Transverse colon (tissue), 4 donors: Measurements from ENCODE around the gene CCL18.

Source experiments
- CTCF ChIP-seq, 5 experiments: fragments of 200-600 bp in 3 of 5; fragments of 450-650 bp in 2 of 5; sonication (generic) in 3 of 5; IDR thresholded peaks; 1 replicate in 2 of 5; 2 replicates in 3 of 5; pipeline ENCODE4 v1.5.1; 2016 to 2017; ENCODE audit warnings: antibody characterized with exemption in 5 of 5, inconsistent platforms in 3 of 5, mild to moderate bottlenecking in 2 of 5, moderate library complexity in 1 of 5
- POLR2A ChIP-seq: fragments of 450-650 bp; IDR thresholded peaks from one replicate; pipeline ENCODE4 v1.6.1; 2016; ENCODE audit warnings: antibody characterized with exemption, mild to moderate bottlenecking, moderate library complexity
- POLR2AphosphoS5 ChIP-seq, 3 donors: sonication (generic); formaldehyde crosslinking; IDR thresholded peaks; one replicate each; pipeline ENCODE4 v1.6.1; 2016; ENCODE audit warnings: antibody characterized with exemption in 3 of 3

DNA sequence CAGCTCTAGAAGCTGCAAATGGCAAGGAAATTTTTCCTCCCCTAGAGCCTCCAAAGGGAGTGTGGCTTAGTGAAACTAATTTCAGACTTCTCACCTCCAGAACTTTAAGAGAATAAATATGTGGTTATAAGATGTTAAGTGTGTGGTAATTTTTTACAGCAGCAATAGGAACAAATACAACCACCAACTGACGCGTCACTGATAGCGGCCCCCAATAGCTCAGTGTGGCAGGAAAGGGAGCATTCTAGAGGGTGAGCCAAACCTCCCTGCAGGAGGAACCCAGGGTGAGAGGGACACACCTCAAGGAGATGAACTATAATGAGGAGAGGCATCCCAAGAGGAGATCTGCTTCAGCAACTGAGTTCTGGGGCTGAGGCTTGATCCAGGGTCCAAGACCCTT lies 43.6 kb downstream of the CCL18 start:
- TF ChIP-seq CTCF (IDR thresholded peaks at IDR 0.05), result no peak
- TF ChIP-seq POLR2A, result no peak
- no peak for TF ChIP-seq POLR2AphosphoS5 (IDR thresholded peaks at IDR 0.05)
